HL-60 (cell line): ENCODE data around the gene CAMTA1.

ENCODE experiments used
- DNase-seq, 2 experiments: peaks; one replicate each; pipeline ENCODE4 v3.0.0-alpha.2; 2010 to 2020; ENCODE audit warnings: low read depth in 1 of 2, low spot score in 1 of 2
- H3K27ac ChIP-seq: fragments of 250-450 bp; sonication (Bioruptor Pico); replicated peaks from 2 replicates; pipeline ENCODE4 v1.5.1; 2020; ENCODE audit warnings: mild to moderate bottlenecking, moderate library complexity
- H3K27me3 ChIP-seq: fragments of 250-450 bp; sonication (Bioruptor Pico); 2 replicates; pipeline ENCODE4 v1.5.1; 2021; ENCODE audit warnings: mild to moderate bottlenecking, moderate library complexity; ENCODE audit not compliant: insufficient read depth, poor library complexity, severe bottlenecking
- H3K4me3 ChIP-seq: replicated peaks from 2 replicates; pipeline ENCODE4 v1.5.1; 2011; ENCODE audit warnings: mild to moderate bottlenecking, control low read depth, low read length; ENCODE audit not compliant: insufficient read depth
- GABPA ChIP-seq: IDR thresholded peaks from 2 replicates; pipeline ENCODE4 v1.6.1; 2012; ENCODE audit warnings: low read depth
- POLR2AphosphoS5 ChIP-seq: IDR thresholded peaks from 2 replicates; pipeline ENCODE4 v1.6.1; 2012; ENCODE audit warnings: low read depth
- SPI1 ChIP-seq: IDR thresholded peaks from 2 replicates; pipeline ENCODE4 v1.6.1; 2012; ENCODE audit warnings: low read depth, mild to moderate bottlenecking, borderline replicate concordance
- TF ChIP-seq, protein P1 (sequence below): IDR thresholded peaks from 2 replicates; pipeline ENCODE4 v1.6.1; 2012; ENCODE audit warnings: low read depth; ENCODE audit not compliant: insufficient replicate concordance
- TF ChIP-seq, protein P2 (sequence below): IDR thresholded peaks from one replicate; pipeline ENCODE4 v1.5.1; 2011; ENCODE audit warnings: low read length, control low read depth, inconsistent platforms; ENCODE audit not compliant: insufficient read depth

Gene CAMTA1

DNA sequence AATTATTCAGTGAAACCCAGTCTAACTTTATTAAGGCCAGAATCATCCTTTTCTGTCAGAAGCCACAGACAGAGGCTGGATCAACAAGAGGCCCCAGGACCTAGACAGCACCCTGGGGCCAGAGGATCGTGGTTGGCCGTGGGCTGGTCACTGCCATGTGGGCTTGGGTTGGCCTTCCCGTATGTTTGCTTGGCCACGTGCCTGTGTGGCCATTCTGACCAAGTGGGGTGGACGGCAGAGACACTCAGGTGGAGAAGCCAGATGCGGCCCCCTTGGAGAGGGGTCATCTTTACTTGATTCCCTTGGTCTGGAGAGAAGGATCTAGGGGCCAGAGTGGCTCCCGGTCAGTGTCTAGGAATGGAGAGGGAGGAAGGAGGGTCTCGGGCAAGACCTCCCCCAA, 327.9 kb downstream of the CAMTA1 start:
- TF ChIP-seq POLR2AphosphoS5 (no peak), GABPA (no peak), SPI1 (no peak)
- TF ChIP-seq, protein P1, sequence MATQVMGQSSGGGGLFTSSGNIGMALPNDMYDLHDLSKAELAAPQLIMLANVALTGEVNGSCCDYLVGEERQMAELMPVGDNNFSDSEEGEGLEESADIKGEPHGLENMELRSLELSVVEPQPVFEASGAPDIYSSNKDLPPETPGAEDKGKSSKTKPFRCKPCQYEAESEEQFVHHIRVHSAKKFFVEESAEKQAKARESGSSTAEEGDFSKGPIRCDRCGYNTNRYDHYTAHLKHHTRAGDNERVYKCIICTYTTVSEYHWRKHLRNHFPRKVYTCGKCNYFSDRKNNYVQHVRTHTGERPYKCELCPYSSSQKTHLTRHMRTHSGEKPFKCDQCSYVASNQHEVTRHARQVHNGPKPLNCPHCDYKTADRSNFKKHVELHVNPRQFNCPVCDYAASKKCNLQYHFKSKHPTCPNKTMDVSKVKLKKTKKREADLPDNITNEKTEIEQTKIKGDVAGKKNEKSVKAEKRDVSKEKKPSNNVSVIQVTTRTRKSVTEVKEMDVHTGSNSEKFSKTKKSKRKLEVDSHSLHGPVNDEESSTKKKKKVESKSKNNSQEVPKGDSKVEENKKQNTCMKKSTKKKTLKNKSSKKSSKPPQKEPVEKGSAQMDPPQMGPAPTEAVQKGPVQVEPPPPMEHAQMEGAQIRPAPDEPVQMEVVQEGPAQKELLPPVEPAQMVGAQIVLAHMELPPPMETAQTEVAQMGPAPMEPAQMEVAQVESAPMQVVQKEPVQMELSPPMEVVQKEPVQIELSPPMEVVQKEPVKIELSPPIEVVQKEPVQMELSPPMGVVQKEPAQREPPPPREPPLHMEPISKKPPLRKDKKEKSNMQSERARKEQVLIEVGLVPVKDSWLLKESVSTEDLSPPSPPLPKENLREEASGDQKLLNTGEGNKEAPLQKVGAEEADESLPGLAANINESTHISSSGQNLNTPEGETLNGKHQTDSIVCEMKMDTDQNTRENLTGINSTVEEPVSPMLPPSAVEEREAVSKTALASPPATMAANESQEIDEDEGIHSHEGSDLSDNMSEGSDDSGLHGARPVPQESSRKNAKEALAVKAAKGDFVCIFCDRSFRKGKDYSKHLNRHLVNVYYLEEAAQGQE = no peak
- TF ChIP-seq, protein P2, sequence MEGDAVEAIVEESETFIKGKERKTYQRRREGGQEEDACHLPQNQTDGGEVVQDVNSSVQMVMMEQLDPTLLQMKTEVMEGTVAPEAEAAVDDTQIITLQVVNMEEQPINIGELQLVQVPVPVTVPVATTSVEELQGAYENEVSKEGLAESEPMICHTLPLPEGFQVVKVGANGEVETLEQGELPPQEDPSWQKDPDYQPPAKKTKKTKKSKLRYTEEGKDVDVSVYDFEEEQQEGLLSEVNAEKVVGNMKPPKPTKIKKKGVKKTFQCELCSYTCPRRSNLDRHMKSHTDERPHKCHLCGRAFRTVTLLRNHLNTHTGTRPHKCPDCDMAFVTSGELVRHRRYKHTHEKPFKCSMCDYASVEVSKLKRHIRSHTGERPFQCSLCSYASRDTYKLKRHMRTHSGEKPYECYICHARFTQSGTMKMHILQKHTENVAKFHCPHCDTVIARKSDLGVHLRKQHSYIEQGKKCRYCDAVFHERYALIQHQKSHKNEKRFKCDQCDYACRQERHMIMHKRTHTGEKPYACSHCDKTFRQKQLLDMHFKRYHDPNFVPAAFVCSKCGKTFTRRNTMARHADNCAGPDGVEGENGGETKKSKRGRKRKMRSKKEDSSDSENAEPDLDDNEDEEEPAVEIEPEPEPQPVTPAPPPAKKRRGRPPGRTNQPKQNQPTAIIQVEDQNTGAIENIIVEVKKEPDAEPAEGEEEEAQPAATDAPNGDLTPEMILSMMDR = no peak
- DNase-seq = no peak
- Histone ChIP-seq H3K4me3 (no peak overlapping the region), H3K27me3 (no peaks in the 10 kb centered on the region), H3K27ac (no peak overlapping the region)

DNA sequence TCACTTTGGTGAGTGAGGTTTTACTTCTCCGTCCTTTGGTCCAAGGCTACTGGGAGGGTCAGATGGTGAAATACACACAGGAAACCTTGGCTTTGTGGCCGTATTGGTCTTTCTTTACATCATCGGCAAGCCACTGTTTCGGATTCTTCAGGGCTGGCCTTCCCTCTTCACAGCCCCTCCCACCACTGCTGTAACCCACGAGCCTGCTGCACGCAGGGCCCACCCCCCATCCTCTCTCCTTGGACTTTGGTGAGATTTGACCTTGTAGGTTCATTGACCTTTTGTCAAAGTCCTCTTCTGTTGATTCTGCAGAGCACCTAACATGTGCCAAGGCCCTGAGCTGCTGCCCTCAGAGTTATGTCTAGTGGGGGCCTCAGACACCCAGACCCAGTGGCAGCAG, 328.6 kb downstream of the CAMTA1 start:
- Histone ChIP-seq H3K27me3 (no peaks in the 10 kb centered on the region), H3K27ac (no peak overlapping the region), H3K4me3 (no peak overlapping the region)
- TF ChIP-seq SPI1 = no peak
- TF ChIP-seq, protein P2 = no peak
- no peak for TF ChIP-seq POLR2AphosphoS5
- TF ChIP-seq GABPA = no peak
- TF ChIP-seq, protein P1 = no peak
- no peak for DNase-seq

DNA sequence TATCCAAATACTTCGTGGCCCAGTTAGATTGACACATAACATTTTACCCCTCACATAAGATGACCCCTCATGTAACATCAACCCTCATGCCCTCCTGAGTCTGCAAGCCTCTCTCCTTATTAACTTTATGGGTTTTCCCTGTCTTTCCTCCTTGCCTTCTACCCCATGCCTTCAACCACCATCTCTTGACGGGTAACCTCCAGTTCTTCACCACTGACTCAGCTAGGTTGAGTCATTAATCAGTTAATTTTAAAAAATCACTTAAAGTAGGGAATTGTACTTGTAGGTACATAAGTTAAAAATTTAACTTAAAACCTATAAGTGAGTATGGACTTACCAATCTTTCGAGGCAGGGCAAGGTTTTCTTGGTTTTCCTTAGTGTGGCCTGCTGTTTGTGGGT, 330.7 kb downstream of the CAMTA1 start:
- no peak overlapping the region for H3K4me3 ChIP-seq
- H3K27me3 ChIP-seq = no peaks in the 10 kb centered on the region
- TF ChIP-seq, protein P2 = no peak
- TF ChIP-seq SPI1 (no peak), POLR2AphosphoS5 (no peak), GABPA (no peak)
- TF ChIP-seq, protein P1 = no peak
- H3K27ac ChIP-seq = no peak overlapping the region
- DNase-seq = no peak
